ENCODE data around the gene MGAT2.
"Not testable (repeated sequence)": the region's sequence is repeated elsewhere in the genome, so short reads cannot be mapped to it uniquely, and the experiment has no call there.

MGAT2 gene

DNA sequence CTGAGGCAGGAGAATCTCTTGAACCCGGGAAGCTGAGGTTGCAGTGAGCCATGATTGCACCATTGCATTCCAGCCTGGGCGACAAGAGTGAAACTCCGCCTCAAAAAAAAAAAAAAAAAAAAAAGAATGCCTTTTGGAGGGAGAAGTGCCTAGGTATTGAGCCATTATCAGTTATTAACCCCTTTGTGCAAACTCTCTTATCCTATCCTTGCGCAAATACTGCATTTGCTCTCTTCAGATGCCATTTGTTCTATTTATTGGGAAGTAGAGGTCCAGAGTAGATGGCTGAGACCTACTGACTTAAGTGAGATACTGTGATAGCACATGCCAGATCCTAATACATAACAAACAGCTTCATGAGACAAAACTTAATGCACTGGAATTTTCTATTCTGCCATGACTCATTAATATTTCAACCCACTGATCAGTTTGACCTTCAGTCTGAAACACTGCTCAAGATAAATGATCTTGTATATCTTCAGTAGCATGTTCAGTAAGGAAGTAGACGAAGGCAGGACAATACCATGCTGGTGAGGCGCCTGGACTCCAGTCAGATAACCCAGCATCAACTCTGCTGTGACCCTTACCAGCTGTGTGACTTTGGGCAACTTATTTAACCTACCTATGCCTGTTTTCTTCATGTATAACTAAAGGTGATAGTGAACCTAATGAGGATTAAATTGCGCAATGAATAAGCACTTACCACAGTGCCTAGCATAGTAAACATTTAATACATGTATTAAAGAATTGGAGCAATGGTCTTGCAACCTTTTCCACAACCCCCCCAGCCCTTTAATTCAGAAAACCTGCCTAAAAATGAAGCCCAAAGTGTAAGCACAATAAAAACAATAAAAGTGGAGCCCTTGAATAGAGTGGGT lies 20.2 kb downstream of the MGAT2 start:
- TF ChIP-seq, protein P1, sequence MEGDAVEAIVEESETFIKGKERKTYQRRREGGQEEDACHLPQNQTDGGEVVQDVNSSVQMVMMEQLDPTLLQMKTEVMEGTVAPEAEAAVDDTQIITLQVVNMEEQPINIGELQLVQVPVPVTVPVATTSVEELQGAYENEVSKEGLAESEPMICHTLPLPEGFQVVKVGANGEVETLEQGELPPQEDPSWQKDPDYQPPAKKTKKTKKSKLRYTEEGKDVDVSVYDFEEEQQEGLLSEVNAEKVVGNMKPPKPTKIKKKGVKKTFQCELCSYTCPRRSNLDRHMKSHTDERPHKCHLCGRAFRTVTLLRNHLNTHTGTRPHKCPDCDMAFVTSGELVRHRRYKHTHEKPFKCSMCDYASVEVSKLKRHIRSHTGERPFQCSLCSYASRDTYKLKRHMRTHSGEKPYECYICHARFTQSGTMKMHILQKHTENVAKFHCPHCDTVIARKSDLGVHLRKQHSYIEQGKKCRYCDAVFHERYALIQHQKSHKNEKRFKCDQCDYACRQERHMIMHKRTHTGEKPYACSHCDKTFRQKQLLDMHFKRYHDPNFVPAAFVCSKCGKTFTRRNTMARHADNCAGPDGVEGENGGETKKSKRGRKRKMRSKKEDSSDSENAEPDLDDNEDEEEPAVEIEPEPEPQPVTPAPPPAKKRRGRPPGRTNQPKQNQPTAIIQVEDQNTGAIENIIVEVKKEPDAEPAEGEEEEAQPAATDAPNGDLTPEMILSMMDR (IDR thresholded peaks at IDR 0.05; ENCODE audit: control extremely low read depth, extremely low read depth, low read depth, missing control alignments), result no peak
- CTCF ChIA-PET, result interaction anchor here (1.0 to 1.6 kb wide), 2 partner anchors 21 to 221 kb away, joined by 4 to 5 read pairs; partner anchors contain the start of genes MGAT2 and RPL36AL
- no peak for DNase-seq (ENCODE audit: extremely low spot score)
- POLR2A ChIA-PET, result no interaction called here

DNA sequence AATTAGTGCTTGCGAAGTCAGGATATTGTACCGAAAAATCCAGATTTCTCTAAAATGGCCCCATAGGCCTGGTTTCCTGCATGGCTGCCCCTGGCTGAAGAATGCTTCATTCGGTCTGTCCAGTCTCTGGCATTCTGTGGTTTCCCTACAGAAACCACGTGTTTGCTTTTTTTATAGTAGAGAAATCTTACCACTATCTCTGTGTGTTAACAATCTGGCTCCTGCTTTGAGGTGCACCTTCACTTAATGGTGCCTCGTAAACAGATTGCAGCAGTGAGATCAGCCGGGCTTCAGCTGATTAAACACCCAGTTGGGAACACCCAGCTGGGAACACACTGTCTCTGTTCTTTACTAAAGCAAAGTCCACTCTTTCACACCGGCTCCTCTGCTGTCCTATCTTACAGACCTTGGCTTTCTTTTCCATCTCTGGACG lies 21.1 kb downstream of the MGAT2 start:
- ChIA-PET CTCF (interaction anchor here (1.6 kb wide), 1 partner anchor 220 kb away, joined by 5 read pairs; no protein-coding TSS in a partner anchor), POLR2A (interaction anchor here (0.5 kb wide), 1 partner anchor 82 kb away, joined by 3 read pairs; no protein-coding TSS in a partner anchor)
- TF ChIP-seq, protein P1 (IDR thresholded peaks at IDR 0.05; ENCODE audit: control extremely low read depth, extremely low read depth, low read depth, missing control alignments), result no peak
- no peak for DNase-seq (ENCODE audit: extremely low spot score)

DNA sequence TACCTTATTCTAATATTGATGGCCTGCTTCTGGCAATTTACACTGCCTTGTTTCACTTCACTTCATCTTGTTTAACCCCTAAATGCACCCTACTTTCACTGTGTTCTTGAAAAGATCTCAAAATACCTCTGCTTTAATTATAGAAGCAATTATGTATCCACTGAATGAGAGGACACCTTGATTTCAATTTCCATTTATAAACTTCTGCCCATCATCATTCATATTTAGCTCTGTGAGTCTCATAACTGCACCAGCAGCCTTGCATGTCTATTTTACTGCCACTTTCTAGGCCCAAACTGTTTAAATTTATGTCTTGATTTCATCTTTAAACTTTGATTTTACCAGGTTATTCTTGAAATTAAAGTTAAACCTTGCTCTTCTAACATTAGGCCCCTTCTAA lies 21.6 kb downstream of the MGAT2 start:
- POLR2A ChIA-PET, result interaction anchor here (0.5 kb wide), 1 partner anchor 82 kb away, joined by 3 read pairs; no protein-coding TSS in a partner anchor
- DNase-seq (ENCODE audit: extremely low spot score), result no peak
- TF ChIP-seq, protein P1 (IDR thresholded peaks at IDR 0.05; ENCODE audit: control extremely low read depth, extremely low read depth, low read depth, missing control alignments), result no peak
- CTCF ChIA-PET, result interaction anchor here (0.7 to 1.6 kb wide), 3 partner anchors 8 to 679 kb away, joined by 4 to 5 read pairs (median 5); no protein-coding TSS in a partner anchor

- ChIA-PET POLR2A (no interaction called here), CTCF (interaction anchor here (2.2 kb wide), 1 partner anchor 19 kb away, joined by 9 read pairs; the partner anchor contains the start of gene DNAAF2)
- no peak for DNase-seq (ENCODE audit: extremely low spot score)
- TF ChIP-seq, protein P1 (IDR thresholded peaks at IDR 0.05; ENCODE audit: control extremely low read depth, extremely low read depth, low read depth, missing control alignments), result no peak
Observed at GRCh38 chr14:49653508-49653907, 32.9 kb downstream of the MGAT2 start.

GRCh38 chr14:49654511-49654910 lies 33.9 kb downstream of the MGAT2 start:
- TF ChIP-seq, protein P1 (IDR thresholded peaks at IDR 0.05; ENCODE audit: control extremely low read depth, extremely low read depth, low read depth, missing control alignments), result no peak
- ChIA-PET CTCF (interaction anchor here (2.2 kb wide), 1 partner anchor 20 kb away, joined by 9 read pairs; the partner anchor contains the start of gene DNAAF2), POLR2A (interaction anchor here (0.5 kb wide), 1 partner anchor 19 kb away, joined by 11 read pairs; no protein-coding TSS in a partner anchor)
- no peak for DNase-seq (ENCODE audit: extremely low spot score)

DNA sequence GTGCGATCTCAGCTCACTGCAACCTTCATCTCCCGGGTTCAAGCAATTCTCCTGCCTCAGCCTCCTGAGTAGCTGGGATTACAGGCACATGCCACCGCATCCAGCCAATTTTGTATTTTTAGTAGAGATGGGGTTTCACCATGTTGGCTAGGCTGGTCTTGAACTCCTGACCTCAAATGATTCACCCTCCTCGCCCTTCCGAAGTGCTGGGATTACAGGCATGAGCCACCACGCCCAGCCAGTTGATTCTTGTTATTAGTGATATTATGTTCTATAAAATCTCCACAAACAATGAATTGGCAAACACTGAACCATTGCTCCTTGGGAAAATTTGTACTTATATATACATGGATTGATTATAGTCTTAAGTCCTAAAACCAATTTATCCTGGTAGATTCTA lies 36.9 kb downstream of the MGAT2 start:
- DNase-seq (ENCODE audit: extremely low spot score); CTCF ChIA-PET; POLR2A ChIA-PET: not testable (repeated sequence)
